ENCODE measurements around the gene CASR.

CASR gene

GRCh38 chr3:122235147-122235546 lies 51.7 kb downstream of the CASR start:
- TF ChIP-seq EP300 (IDR thresholded peaks at IDR 0.05; ENCODE audit: borderline replicate concordance) (no peak), EGR1 (IDR thresholded peaks at IDR 0.05) (no peak), FOXM1 (IDR thresholded peaks at IDR 0.05; ENCODE audit: borderline replicate concordance, low read depth) (no peak), ZBTB7A (IDR thresholded peaks at IDR 0.05; ENCODE audit: low read depth) (no peak), TCF12 (IDR thresholded peaks at IDR 0.05; ENCODE audit: low read depth) (no peak), REST (IDR thresholded peaks at IDR 0.05; ENCODE audit: low read depth) (no peak), MAX (IDR thresholded peaks at IDR 0.05) (no peak), YY1 (IDR thresholded peaks at IDR 0.05; ENCODE audit: low read depth) (no peak), USF1 (IDR thresholded peaks at IDR 0.05) (no peak), TAF1 (IDR thresholded peaks at IDR 0.05; ENCODE audit: low read depth) (no peak), TEAD4 (IDR thresholded peaks at IDR 0.05) (no peak), RAD21 (IDR thresholded peaks at IDR 0.05; ENCODE audit: low read depth) (no peak)

GRCh38 chr3:122239112-122239511 lies 55.6 kb downstream of the CASR start:
- TF ChIP-seq REST (IDR thresholded peaks at IDR 0.05; ENCODE audit: low read depth) (no peak), TCF12 (IDR thresholded peaks at IDR 0.05; ENCODE audit: low read depth) (no peak), ZBTB7A (IDR thresholded peaks at IDR 0.05; ENCODE audit: low read depth) (no peak), TEAD4 (IDR thresholded peaks at IDR 0.05) (no peak), TAF1 (IDR thresholded peaks at IDR 0.05; ENCODE audit: low read depth) (no peak), EP300 (IDR thresholded peaks at IDR 0.05; ENCODE audit: borderline replicate concordance) (no peak), CEBPB (IDR thresholded peaks at IDR 0.05) (no peak)

- no peak for TF ChIP-seq TEAD4 (IDR thresholded peaks at IDR 0.05)
- TF ChIP-seq ZBTB7A (IDR thresholded peaks at IDR 0.05; ENCODE audit: low read depth), result no peak
- no peak for TF ChIP-seq CEBPB (IDR thresholded peaks at IDR 0.05)
- TF ChIP-seq USF1 (IDR thresholded peaks at IDR 0.05), result no peak
- no peak for TF ChIP-seq TAF1 (IDR thresholded peaks at IDR 0.05; ENCODE audit: low read depth)
Measured at GRCh38 chr3:122245513-122246174, 62.2 kb downstream of the CASR start.

GRCh38 chr3:122246199-122246598 lies 62.7 kb downstream of the CASR start:
- TF ChIP-seq MAX (IDR thresholded peaks at IDR 0.05), result no peak

- no peak for TF ChIP-seq TCF12 (IDR thresholded peaks at IDR 0.05; ENCODE audit: low read depth)
- TF ChIP-seq TEAD4 (IDR thresholded peaks at IDR 0.05), result no peak
- TF ChIP-seq MAX (IDR thresholded peaks at IDR 0.05), result no peak
- TF ChIP-seq CEBPB (IDR thresholded peaks at IDR 0.05), result no peak
- no peak for TF ChIP-seq REST (IDR thresholded peaks at IDR 0.05; ENCODE audit: low read depth)
- TF ChIP-seq ZBTB7A (IDR thresholded peaks at IDR 0.05; ENCODE audit: low read depth), result no peak
- no peak for TF ChIP-seq TAF1 (IDR thresholded peaks at IDR 0.05; ENCODE audit: low read depth)
- TF ChIP-seq USF1 (IDR thresholded peaks at IDR 0.05), result no peak
- TF ChIP-seq CREB1 (IDR thresholded peaks at IDR 0.05; ENCODE audit: low read depth), result no peak
- TF ChIP-seq FOXM1 (IDR thresholded peaks at IDR 0.05; ENCODE audit: borderline replicate concordance, low read depth), result no peak
- TF ChIP-seq EGR1 (IDR thresholded peaks at IDR 0.05), result no peak
- TF ChIP-seq YY1 (IDR thresholded peaks at IDR 0.05; ENCODE audit: low read depth), result no peak
- TF ChIP-seq RAD21 (IDR thresholded peaks at IDR 0.05; ENCODE audit: low read depth), result no peak
- no peak for TF ChIP-seq EP300 (IDR thresholded peaks at IDR 0.05; ENCODE audit: borderline replicate concordance)
- TF ChIP-seq NFIC (IDR thresholded peaks at IDR 0.05), result no peak
Measured at GRCh38 chr3:122247087-122247824, 63.8 kb downstream of the CASR start.
